GM12892 (cell line): ENCODE data around the gene TMEM14C.

Experiments
- POLR2A ChIP-seq: IDR thresholded peaks from 2 replicates; pipeline ENCODE4 v1.6.1; 2011; ENCODE audit warnings: low read depth, low read length, control low read depth
- POLR2AphosphoS5 ChIP-seq: IDR thresholded peaks from 2 replicates; pipeline ENCODE4 v1.6.1; 2011; ENCODE audit warnings: low read depth, low read length, control low read depth
- TAF1 ChIP-seq: IDR thresholded peaks from 2 replicates; pipeline ENCODE4 v1.6.1; 2011; ENCODE audit warnings: low read depth, mild to moderate bottlenecking, control low read depth, low read length, borderline replicate concordance

DNA sequence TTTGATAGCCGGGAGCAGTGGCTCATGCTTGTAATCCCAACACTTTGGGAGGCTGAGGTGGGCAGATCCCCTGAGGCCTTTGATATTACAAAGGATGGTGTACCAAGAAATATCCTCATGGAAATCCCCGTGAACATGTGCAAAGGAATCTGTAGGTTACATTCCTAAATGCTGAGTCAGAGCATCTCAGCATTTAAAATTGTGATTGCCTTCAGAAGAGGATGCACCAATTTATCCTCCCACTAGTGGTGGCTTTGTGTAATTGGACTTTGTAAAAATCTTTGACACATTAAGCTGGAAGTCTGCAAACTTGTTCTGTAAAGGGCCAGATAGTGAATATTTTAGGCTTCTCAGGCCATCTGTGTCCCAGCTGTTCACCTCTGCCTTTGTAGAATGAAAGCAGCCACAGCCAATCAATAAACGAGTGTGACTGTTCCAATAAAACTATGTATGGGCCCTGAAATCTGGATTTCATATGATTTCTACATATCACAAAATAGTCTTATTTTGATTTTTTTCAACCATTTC is 36.5 kb downstream of the TMEM14C start:
- TF ChIP-seq POLR2A (no peak), POLR2AphosphoS5 (no peak), TAF1 (no peak)
